Mesendoderm (in vitro differentiated cells): ENCODE data around the gene TUBA8.
A peak's percentile ranks its signal among the peaks of the same experiment; 100 is the strongest.

Source experiments
- DNase-seq: peaks from one replicate; pipeline ENCODE4 v3.0.0; 2013
- H2AK5ac ChIP-seq: 2 replicates; pipeline ENCODE4 v1.6.1; 2013; ENCODE audit warnings: low read length, inconsistent platforms
- H2BK120ac ChIP-seq: 2 replicates; pipeline ENCODE4 v1.6.1; 2013; ENCODE audit warnings: low read depth, mild to moderate bottlenecking, low read length, moderate library complexity, mixed read lengths
- H2BK15ac ChIP-seq: replicated peaks from 2 replicates; pipeline ENCODE4 v1.6.1; 2013; ENCODE audit warnings: low read depth, mild to moderate bottlenecking, moderate library complexity
- H2BK5ac ChIP-seq: 2 replicates; pipeline ENCODE4 v1.6.1; 2013; ENCODE audit warnings: low read length, inconsistent platforms
- H3K18ac ChIP-seq: 2 replicates; pipeline ENCODE4 v1.6.1; 2013; ENCODE audit warnings: mild to moderate bottlenecking, low read length, mixed read lengths
- H3K23ac ChIP-seq: one replicate; pipeline ENCODE4 v1.6.1; 2013; ENCODE audit warnings: low read length
- H3K27ac ChIP-seq: 2 replicates; pipeline ENCODE4 v1.5.1; 2013; ENCODE audit warnings: low read depth, mild to moderate bottlenecking, inconsistent platforms, low read length, moderate library complexity
- H3K27me3 ChIP-seq: 2 replicates; pipeline ENCODE4 v1.6.1; 2013; ENCODE audit warnings: low read length, control low read depth, mild to moderate bottlenecking, inconsistent platforms; ENCODE audit not compliant: insufficient read depth, poor library complexity
- H3K36me3 ChIP-seq: 2 replicates; pipeline ENCODE4 v1.6.1; 2013; ENCODE audit warnings: low read length, inconsistent platforms; ENCODE audit not compliant: control insufficient read depth, insufficient read depth
- H3K4ac ChIP-seq: one replicate; pipeline ENCODE4 v1.6.1; 2013; ENCODE audit warnings: low read depth, mild to moderate bottlenecking, low read length, moderate library complexity
- H3K4me1 ChIP-seq: 2 replicates; pipeline ENCODE4 v1.6.1; 2013; ENCODE audit warnings: low read depth, low read length, inconsistent platforms; ENCODE audit not compliant: control insufficient read depth
- H3K4me2 ChIP-seq: 2 replicates; pipeline ENCODE4 v1.6.1; 2013; ENCODE audit warnings: low read length
- H3K4me3 ChIP-seq: 2 replicates; pipeline ENCODE4 v1.5.1; 2013; ENCODE audit warnings: mild to moderate bottlenecking, low read length
- H3K56ac ChIP-seq: one replicate; pipeline ENCODE4 v1.6.1; 2013; ENCODE audit warnings: low read length
- H3K79me1 ChIP-seq: 2 replicates; pipeline ENCODE4 v1.6.1; 2013; ENCODE audit warnings: low read length, inconsistent platforms
- H3K79me2 ChIP-seq: 2 replicates; pipeline ENCODE4 v1.6.1; 2013; ENCODE audit warnings: mild to moderate bottlenecking, low read length; ENCODE audit not compliant: control insufficient read depth, insufficient read depth
- H3K9ac ChIP-seq: 2 replicates; pipeline ENCODE4 v1.6.1; 2013; ENCODE audit warnings: low read length, inconsistent platforms
- H4K5ac ChIP-seq: one replicate; pipeline ENCODE4 v1.6.1; 2013; ENCODE audit warnings: low read length
- H4K8ac ChIP-seq: one replicate; pipeline ENCODE4 v1.6.1; 2013; ENCODE audit warnings: low read depth, mild to moderate bottlenecking, control low read depth, low read length, moderate library complexity
- WGBS: extraction: QIAGEN DNeasy Blood & Tissue Kit; methylation state at CpG from one replicate; pipeline ENCODE4 v1.1.7; 2013; ENCODE audit warnings: low lambda C conversion rate, missing lambda C conversion rate; ENCODE audit not compliant: insufficient coverage; ENCODE audit errors: extremely low coverage; 5-methylcytosine and 5-hydroxymethylcytosine counted together

The TUBA8 gene

DNA sequence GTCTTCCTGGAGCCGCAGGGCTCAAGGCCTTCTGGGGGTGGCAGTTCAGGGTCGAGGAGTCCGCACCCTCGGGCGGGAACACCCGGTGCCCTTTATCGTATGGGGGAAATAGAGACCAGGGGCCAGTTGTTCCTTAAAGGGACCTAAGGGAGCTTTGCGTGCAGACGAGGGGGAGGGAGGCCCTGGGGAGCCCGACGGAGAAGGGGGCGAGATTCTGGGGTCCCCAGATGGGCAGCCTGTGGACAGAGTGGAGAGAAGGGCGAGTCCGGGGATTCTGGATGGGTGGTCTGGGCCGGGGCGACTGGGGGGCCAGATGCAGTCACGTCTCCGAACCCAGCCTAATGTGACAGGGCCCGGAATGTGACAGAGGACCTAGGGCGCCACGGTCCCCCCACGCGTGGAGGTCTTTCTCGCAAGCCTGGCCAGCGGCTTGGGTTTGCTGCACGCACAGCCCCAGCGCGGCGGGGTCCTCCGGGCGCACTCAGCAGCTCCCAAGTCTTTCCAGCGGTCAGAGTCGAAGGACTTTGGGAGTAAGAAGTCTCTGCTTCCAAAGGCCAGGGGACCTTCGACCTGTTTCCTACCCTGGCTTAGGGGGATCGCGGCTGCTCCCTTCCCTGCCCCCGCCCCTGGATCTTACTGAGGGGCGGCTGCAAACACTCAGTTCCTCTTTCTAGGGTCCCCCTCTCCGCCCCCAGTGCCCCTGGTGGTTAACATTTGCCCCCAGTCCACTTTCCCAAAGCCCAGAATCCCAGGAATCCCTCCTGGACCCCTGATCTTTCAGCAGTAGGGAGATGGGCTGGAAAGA lies 547 bp downstream of the TUBA8 start:
- Histone ChIP-seq H3K27ac (no peak overlapping the region), H3K27me3 (peaks cover 16% of the 10 kb centered on the region)
- no CpG with 5 or more reads among the region's 39 CpGs for WGBS

DNA sequence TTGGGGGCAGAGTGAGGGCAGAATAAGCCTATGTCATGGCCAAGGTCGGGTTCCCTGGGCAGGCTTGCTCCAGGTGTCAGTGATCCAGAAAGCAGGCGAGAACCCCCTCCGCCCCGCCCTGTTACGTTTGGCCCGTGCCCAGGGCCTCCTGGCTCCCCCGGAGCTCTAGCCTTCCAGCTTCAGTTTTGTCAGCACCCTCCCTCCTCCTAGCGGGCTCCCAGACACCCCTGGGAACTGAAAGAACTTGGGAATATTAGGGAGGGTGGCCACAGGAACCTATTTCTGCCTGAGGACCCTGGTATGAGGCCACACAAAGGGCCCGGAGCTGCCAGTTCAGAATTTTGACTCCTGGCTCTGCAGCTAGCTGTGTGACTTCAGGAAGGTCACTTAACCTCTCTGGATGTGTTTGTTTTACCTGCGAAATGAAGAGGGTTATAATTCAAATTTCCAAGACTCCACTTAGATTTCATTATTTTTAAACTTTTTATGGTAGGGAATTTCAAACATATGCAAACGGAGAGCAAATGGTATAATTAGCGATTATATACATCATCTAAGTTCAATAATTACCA lies 1.2 kb downstream of the TUBA8 start:
- H3K27me3 ChIP-seq: peaks cover 16% of the 10 kb centered on the region
- no peaks in the 10 kb centered on the region for H3K4me1 ChIP-seq
- DNase-seq: no peak
- H3K9ac ChIP-seq: no peak overlapping the region
- no peak overlapping the region for H3K4me2 ChIP-seq
- no peak overlapping the region for H4K5ac ChIP-seq
- no peak overlapping the region for H4K8ac ChIP-seq
- no peak overlapping the region for H3K23ac ChIP-seq
- H2AK5ac ChIP-seq: no peak overlapping the region
- no peak overlapping the region for H2BK15ac ChIP-seq
- H3K36me3 ChIP-seq: no peaks in the 10 kb centered on the region
- H3K4me3 ChIP-seq: no peak overlapping the region
- WGBS: no CpG with 5 or more reads among the region's 12 CpGs
- H3K4ac ChIP-seq: no peak overlapping the region
- no peaks in the 10 kb centered on the region for H3K79me1 ChIP-seq
- H3K56ac ChIP-seq: no peak overlapping the region
- no peak overlapping the region for H3K27ac ChIP-seq
- no peak overlapping the region for H2BK120ac ChIP-seq
- H3K79me2 ChIP-seq: no peaks in the 10 kb centered on the region
- no peak overlapping the region for H2BK5ac ChIP-seq
- H3K18ac ChIP-seq: no peak overlapping the region

More for the DNA sequence above, 547 bp downstream of the TUBA8 start:
- H3K56ac ChIP-seq: peak overlapping the region; percentile 71
- no peak overlapping the region for H4K5ac ChIP-seq
- no peak overlapping the region for H2BK15ac ChIP-seq
- no peak overlapping the region for H2BK5ac ChIP-seq
- H3K79me1 ChIP-seq: no peaks in the 10 kb centered on the region
- no peak overlapping the region for H2AK5ac ChIP-seq
- H3K4me3 ChIP-seq: no peak overlapping the region
- no peak overlapping the region for H4K8ac ChIP-seq
- H3K79me2 ChIP-seq: no peaks in the 10 kb centered on the region
- H3K9ac ChIP-seq: peak overlapping the region; percentile 59
- no peak for DNase-seq
- no peak overlapping the region for H3K4ac ChIP-seq
- H3K23ac ChIP-seq: no peak overlapping the region
- peak overlapping the region; percentile 43 for H3K4me2 ChIP-seq
- H3K4me1 ChIP-seq: no peaks in the 10 kb centered on the region
- no peak overlapping the region for H3K18ac ChIP-seq
- no peaks in the 10 kb centered on the region for H3K36me3 ChIP-seq
- H2BK120ac ChIP-seq: no peak overlapping the region

DNA sequence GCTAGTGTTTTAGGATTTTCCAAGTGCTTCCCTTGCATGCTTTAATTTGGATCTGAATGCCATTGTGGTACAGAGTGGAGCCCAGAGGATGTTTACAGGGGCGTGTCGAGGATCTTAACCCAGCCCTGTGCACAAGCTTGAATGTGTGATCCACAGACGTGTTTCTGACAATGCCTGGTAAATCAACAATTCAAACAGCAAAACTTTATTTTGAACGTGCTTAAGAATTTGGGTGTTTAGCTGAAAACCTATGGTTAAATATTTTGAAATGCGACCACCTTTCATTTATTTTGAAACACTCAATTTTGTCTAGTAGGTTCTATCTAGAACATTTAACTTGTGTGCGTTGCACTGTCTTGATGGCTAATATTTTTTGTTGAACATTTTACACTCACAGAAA lies 1.8 kb downstream of the TUBA8 start:
- H3K9ac ChIP-seq: no peak overlapping the region
- H2BK5ac ChIP-seq: no peak overlapping the region
- no peak overlapping the region for H2BK15ac ChIP-seq
- H4K8ac ChIP-seq: no peak overlapping the region
- H3K4me2 ChIP-seq: no peak overlapping the region
- H3K4me3 ChIP-seq: no peak overlapping the region
- no peak overlapping the region for H2BK120ac ChIP-seq
- H3K23ac ChIP-seq: no peak overlapping the region
- H3K79me1 ChIP-seq: no peaks in the 10 kb centered on the region
- no peak overlapping the region for H3K56ac ChIP-seq
- H4K5ac ChIP-seq: no peak overlapping the region
- H3K4ac ChIP-seq: no peak overlapping the region
- H3K27ac ChIP-seq: no peak overlapping the region
- DNase-seq: no peak
- peaks cover 16% of the 10 kb centered on the region for H3K27me3 ChIP-seq
- no CpG with 5 or more reads among the region's 6 CpGs for WGBS
- no peaks in the 10 kb centered on the region for H3K4me1 ChIP-seq
- H3K18ac ChIP-seq: no peak overlapping the region
- H3K36me3 ChIP-seq: no peaks in the 10 kb centered on the region
- H3K79me2 ChIP-seq: no peaks in the 10 kb centered on the region
- H2AK5ac ChIP-seq: no peak overlapping the region

DNA sequence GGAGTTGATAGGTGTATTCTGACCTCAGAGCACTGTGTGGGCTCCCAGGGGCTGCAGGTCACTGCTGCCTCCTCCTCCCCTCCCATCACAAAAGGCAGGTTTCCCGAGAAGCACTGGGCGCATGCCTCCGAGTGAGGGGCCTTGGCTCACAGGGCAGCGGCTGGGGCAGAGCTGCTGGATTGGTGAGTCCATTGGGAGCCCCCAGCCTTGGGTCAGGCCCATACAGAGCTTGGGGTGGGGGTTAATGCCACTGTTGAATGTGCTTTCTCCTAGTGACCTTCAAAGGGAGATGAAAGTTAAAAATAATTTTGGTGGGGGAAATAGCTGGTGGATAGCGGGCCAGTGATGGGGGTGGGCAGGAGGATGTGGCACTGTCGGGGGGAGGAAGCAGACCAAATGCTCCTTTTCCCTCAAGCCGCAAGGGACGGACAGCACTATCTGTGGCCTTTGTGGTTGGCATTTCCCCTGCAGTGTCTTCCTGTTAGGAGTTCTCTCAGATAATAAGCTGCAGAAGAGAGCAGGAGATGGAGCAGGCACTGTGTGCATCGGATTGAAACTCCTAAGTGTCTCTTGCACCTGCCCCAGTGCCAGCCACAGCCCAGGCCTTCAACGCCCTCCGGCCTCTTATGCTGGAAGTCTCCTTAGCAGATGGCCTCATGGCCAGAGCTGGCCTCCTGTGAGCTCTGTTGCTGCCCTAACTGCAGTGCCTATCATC lies 3.2 kb downstream of the TUBA8 start:
- H3K23ac ChIP-seq: no peak overlapping the region
- no CpG with 5 or more reads among the region's 11 CpGs for WGBS
- DNase-seq: no peak
- H3K36me3 ChIP-seq: no peaks in the 10 kb centered on the region
- H3K27ac ChIP-seq: no peak overlapping the region
- H4K5ac ChIP-seq: no peak overlapping the region
- no peak overlapping the region for H2BK5ac ChIP-seq
- H3K27me3 ChIP-seq: peaks cover 16% of the 10 kb centered on the region
- H3K4me1 ChIP-seq: no peaks in the 10 kb centered on the region
- H2AK5ac ChIP-seq: no peak overlapping the region
- H3K18ac ChIP-seq: no peak overlapping the region
- no peak overlapping the region for H2BK15ac ChIP-seq
- H3K79me2 ChIP-seq: no peaks in the 10 kb centered on the region
- no peak overlapping the region for H3K4ac ChIP-seq
- H3K79me1 ChIP-seq: no peaks in the 10 kb centered on the region
- no peak overlapping the region for H4K8ac ChIP-seq
- no peak overlapping the region for H3K4me2 ChIP-seq
- H2BK120ac ChIP-seq: no peak overlapping the region
- no peak overlapping the region for H3K9ac ChIP-seq
- no peak overlapping the region for H3K4me3 ChIP-seq
- no peak overlapping the region for H3K56ac ChIP-seq

DNA sequence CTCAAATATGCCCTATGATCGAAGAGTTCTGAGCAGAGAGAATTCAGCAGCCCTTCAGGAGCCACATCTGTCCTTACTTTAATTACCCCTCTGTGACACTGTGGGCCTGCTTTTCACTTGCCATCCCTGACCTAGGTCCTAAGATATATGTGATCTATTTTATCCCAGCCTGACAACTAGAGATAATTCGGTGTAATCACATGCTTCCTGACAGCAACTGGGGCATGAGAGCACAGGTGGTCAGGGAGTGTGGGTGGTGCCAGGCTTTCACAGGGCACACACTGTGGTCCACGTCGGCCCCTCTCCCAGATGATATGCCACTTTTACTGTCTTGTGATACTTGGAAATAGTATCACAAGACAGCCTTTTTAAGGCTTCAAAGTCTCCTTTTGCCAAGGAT lies 3.9 kb downstream of the TUBA8 start:
- no peaks in the 10 kb centered on the region for H3K36me3 ChIP-seq
- H2BK5ac ChIP-seq: no peak overlapping the region
- no CpG with 5 or more reads among the region's 4 CpGs for WGBS
- H3K4ac ChIP-seq: no peak overlapping the region
- no peaks in the 10 kb centered on the region for H3K79me1 ChIP-seq
- H3K9ac ChIP-seq: no peak overlapping the region
- no peaks in the 10 kb centered on the region for H3K79me2 ChIP-seq
- H2AK5ac ChIP-seq: no peak overlapping the region
- H2BK15ac ChIP-seq: no peak overlapping the region
- H3K18ac ChIP-seq: no peak overlapping the region
- H3K23ac ChIP-seq: no peak overlapping the region
- no peak overlapping the region for H3K4me2 ChIP-seq
- H3K56ac ChIP-seq: no peak overlapping the region
- H3K4me1 ChIP-seq: no peaks in the 10 kb centered on the region
- H3K27me3 ChIP-seq: peaks cover 14% of the 10 kb centered on the region
- no peak overlapping the region for H2BK120ac ChIP-seq
- H4K5ac ChIP-seq: no peak overlapping the region
- no peak overlapping the region for H3K4me3 ChIP-seq
- H4K8ac ChIP-seq: no peak overlapping the region
- no peak for DNase-seq
- no peak overlapping the region for H3K27ac ChIP-seq
